ENCODE data around the gene ZBTB42.

- TF ChIP-seq POLR2AphosphoS5 (IDR thresholded peaks at IDR 0.05; ENCODE audit: borderline replicate concordance, low read depth, low read length) (no peak), EZH2 (IDR thresholded peaks at IDR 0.05) (no peak)
These were observed 30.0 kb upstream of the ZBTB42 start for GRCh38 chr14:104770851-104771272.

Data from SK-N-MC (cell line).